Prostate gland (tissue), 2 donors: Measurements from ENCODE around the gene THPO.

Source experiments
- POLR2A ChIP-seq: fragments of 450-650 bp; IDR thresholded peaks from one replicate; pipeline ENCODE4 v1.6.1; 2016; ENCODE audit warnings: antibody characterized with exemption, mild to moderate bottlenecking
- POLR2AphosphoS5 ChIP-seq: sonication (generic); formaldehyde crosslinking; IDR thresholded peaks from one replicate; pipeline ENCODE4 v1.6.1; 2017; ENCODE audit warnings: antibody characterized with exemption
- TF ChIP-seq, protein P1 (sequence below), 4 experiments: fragments of 200-600 bp in 2 of 4; fragments of 450-650 bp in 2 of 4; sonication (generic) in 2 of 4; IDR thresholded peaks; 1 replicate in 3 of 4; 2 replicates in 1 of 4; pipeline ENCODE4 v1.5.1; 2016 to 2019; ENCODE audit warnings: antibody characterized with exemption in 4 of 4, mild to moderate bottlenecking in 2 of 4, moderate library complexity in 2 of 4

DNA sequence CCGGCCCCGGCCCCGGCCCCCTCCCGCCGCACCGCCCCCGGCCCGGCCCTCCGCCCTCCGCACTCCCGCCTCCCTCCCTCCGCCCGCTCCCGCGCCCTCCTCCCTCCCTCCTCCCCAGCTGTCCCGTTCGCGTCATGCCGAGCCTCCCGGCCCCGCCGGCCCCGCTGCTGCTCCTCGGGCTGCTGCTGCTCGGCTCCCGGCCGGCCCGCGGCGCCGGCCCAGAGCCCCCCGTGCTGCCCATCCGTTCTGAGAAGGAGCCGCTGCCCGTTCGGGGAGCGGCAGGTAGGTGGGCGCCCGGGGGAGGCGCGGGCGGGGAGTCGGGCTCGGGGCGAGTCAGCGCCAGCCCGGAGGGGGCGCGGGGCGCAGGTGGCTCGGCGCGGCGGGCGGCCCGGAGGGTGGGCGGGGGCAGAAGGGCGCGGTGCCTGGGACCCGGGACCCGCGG is 2.2 kb upstream of the THPO start:
- TF ChIP-seq, protein P1, sequence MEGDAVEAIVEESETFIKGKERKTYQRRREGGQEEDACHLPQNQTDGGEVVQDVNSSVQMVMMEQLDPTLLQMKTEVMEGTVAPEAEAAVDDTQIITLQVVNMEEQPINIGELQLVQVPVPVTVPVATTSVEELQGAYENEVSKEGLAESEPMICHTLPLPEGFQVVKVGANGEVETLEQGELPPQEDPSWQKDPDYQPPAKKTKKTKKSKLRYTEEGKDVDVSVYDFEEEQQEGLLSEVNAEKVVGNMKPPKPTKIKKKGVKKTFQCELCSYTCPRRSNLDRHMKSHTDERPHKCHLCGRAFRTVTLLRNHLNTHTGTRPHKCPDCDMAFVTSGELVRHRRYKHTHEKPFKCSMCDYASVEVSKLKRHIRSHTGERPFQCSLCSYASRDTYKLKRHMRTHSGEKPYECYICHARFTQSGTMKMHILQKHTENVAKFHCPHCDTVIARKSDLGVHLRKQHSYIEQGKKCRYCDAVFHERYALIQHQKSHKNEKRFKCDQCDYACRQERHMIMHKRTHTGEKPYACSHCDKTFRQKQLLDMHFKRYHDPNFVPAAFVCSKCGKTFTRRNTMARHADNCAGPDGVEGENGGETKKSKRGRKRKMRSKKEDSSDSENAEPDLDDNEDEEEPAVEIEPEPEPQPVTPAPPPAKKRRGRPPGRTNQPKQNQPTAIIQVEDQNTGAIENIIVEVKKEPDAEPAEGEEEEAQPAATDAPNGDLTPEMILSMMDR (IDR thresholded peaks at IDR 0.05): no peak
- TF ChIP-seq POLR2A: no peak
- TF ChIP-seq POLR2AphosphoS5: no peak
